ENCODE results near the gene PAPPA.

- TF ChIP-seq CTCF (conservative IDR thresholded peaks at IDR 0.05): no peak
- TF ChIP-seq ZFX (IDR thresholded peaks at IDR 0.05): no peak
Observed at GRCh38 chr9:116156621-116157314, 3.2 kb downstream of the PAPPA start.
